Measurements from ENCODE around the gene MIER2.
"Not testable (repeated sequence)": the region's sequence is repeated elsewhere in the genome, so short reads cannot be mapped to it uniquely, and the experiment has no call there.

MIER2 gene

GRCh38 chr19:389255-389934, 44.8 kb upstream of the MIER2 start:
- TF ChIP-seq ZFX (IDR thresholded peaks at IDR 0.05; ENCODE audit: borderline replicate concordance), result no peak
- TF ChIP-seq CTCF (IDR thresholded peaks at IDR 0.05), result no peak
- H3K27ac ChIP-seq, result no peak overlapping the region

- TF ChIP-seq CTCF (IDR thresholded peaks at IDR 0.05), result no peak
- TF ChIP-seq ZFX (IDR thresholded peaks at IDR 0.05; ENCODE audit: borderline replicate concordance), result no peak
- H3K27ac ChIP-seq, result no peak overlapping the region
Observed at GRCh38 chr19:388691-389090, 44.1 kb upstream of the MIER2 start.

GRCh38 chr19:387777-388176, 43.2 kb upstream of the MIER2 start:
- no peak overlapping the region for H3K27ac ChIP-seq
- no peak for TF ChIP-seq ZFX (IDR thresholded peaks at IDR 0.05; ENCODE audit: borderline replicate concordance)
- TF ChIP-seq CTCF (IDR thresholded peaks at IDR 0.05), result no peak

- H3K27ac ChIP-seq, result not testable (repeated sequence)
Observed at GRCh38 chr19:386632-387301, 42.2 kb upstream of the MIER2 start.

GRCh38 chr19:386189-386588, 41.6 kb upstream of the MIER2 start:
- not testable (repeated sequence) for H3K27ac ChIP-seq

- H3K27ac ChIP-seq, result no peak overlapping the region
- TF ChIP-seq CTCF (IDR thresholded peaks at IDR 0.05) (no peak), ZFX (IDR thresholded peaks at IDR 0.05; ENCODE audit: borderline replicate concordance) (no peak)
Observed at GRCh38 chr19:384799-385169, 40.2 kb upstream of the MIER2 start.

- TF ChIP-seq ZFX (IDR thresholded peaks at IDR 0.05; ENCODE audit: borderline replicate concordance), result no peak
- peak; percentile 56 for TF ChIP-seq CTCF (IDR thresholded peaks at IDR 0.05)
- no peak overlapping the region for H3K27ac ChIP-seq
Observed at GRCh38 chr19:383922-384798, 39.6 kb upstream of the MIER2 start.

- TF ChIP-seq ZFX (IDR thresholded peaks at IDR 0.05; ENCODE audit: borderline replicate concordance) (no peak), CTCF (IDR thresholded peaks at IDR 0.05) (no peak)
- H3K27ac ChIP-seq, result no peak overlapping the region
Observed at GRCh38 chr19:383040-383439, 38.4 kb upstream of the MIER2 start.

- not testable (repeated sequence) for H3K27ac ChIP-seq
Observed at GRCh38 chr19:382578-382977, 38.0 kb upstream of the MIER2 start.

- H3K27ac ChIP-seq, result not testable (repeated sequence)
Observed at GRCh38 chr19:381901-382300, 37.3 kb upstream of the MIER2 start.

- H3K27ac ChIP-seq, result not testable (repeated sequence)
Observed at GRCh38 chr19:380618-381219, 36.1 kb upstream of the MIER2 start.

Data from 22Rv1 (cell line).